B cell (primary cell): ENCODE results near the gene RIN3. TPM values are rescaled to one million over a fixed set of nuclear protein-coding genes. Genes with fewer than 3 reads are reported as not detected.
A peak's percentile ranks its signal among the peaks of the same experiment; 100 is the strongest.

Source experiments
- ATAC-seq: fragments of 200-7000 bp; cut with Tn5 transposase; one replicate; pipeline ENCODE4 v1.10.0; 2021; ENCODE audit warnings: low read depth, mild to moderate bottlenecking, moderate number of reproducible peaks, moderate library complexity
- CTCF ChIA-PET: fragments of 350-600 bp; sonication (Branson Sonifier 250); formaldehyde crosslinking; loops from one replicate; lab custom pipeline; 2021; ENCODE audit warnings: antibody characterized with exemption, inconsistent platforms; lab: Charles Lee
- POLR2A ChIA-PET: fragments of 350-600 bp; sonication (Branson Sonifier 250); formaldehyde crosslinking; loops from one replicate; lab custom pipeline; 2021; ENCODE audit warnings: antibody characterized with exemption; lab: Charles Lee
- DNase-seq: peaks from one replicate; pipeline ENCODE4 v3.0.0; 2013
- H2AFZ ChIP-seq: 2 replicates; pipeline ENCODE4 v1.6.1; 2012; ENCODE audit warnings: mild to moderate bottlenecking, low read depth, low read length; ENCODE audit not compliant: insufficient read depth, poor library complexity, severe bottlenecking
- H3K27ac ChIP-seq, 2 donors: 1 replicate in 1 of 2; 2 replicates in 1 of 2; pipeline ENCODE4 v1.5.1; 2012 to 2013; ENCODE audit warnings: low read length in 2 of 2, mild to moderate bottlenecking in 2 of 2, moderate library complexity in 1 of 2
- H3K27me3 ChIP-seq, 4 experiments: fragments of 200-600 bp in 1 of 4; sonication (generic) in 1 of 4; replicated peaks in 1 of 4; 1 replicate in 2 of 4; 2 replicates in 2 of 4; pipeline versions ENCODE4 v1.6.1 to v1.7.0; 2013 to 2016; ENCODE audit warnings: low read length in 3 of 4, mild to moderate bottlenecking in 2 of 4, mixed read lengths in 1 of 4, moderate library complexity in 1 of 4; ENCODE audit not compliant: insufficient read depth in 4 of 4, control insufficient read depth in 3 of 4; ENCODE audit errors: control extremely low read depth in 1 of 4
- H3K36me3 ChIP-seq, 2 experiments: replicated peaks in 1 of 2; 1 replicate in 1 of 2; 2 replicates in 1 of 2; pipeline versions ENCODE4 v1.6.1 to v1.7.1; 2013; ENCODE audit warnings: low read length in 1 of 2; ENCODE audit not compliant: insufficient read depth in 2 of 2, control insufficient read depth in 1 of 2; ENCODE audit errors: control extremely low read depth in 1 of 2, extremely low read depth in 1 of 2
- H3K4me1 ChIP-seq, 2 donors: fragments of 200-600 bp in 1 of 2; sonication (generic) in 1 of 2; 1 replicate in 1 of 2; 2 replicates in 1 of 2; pipeline versions ENCODE4 v1.5.1 to v1.6.1; 2013 to 2017; ENCODE audit warnings: low read length in 2 of 2; ENCODE audit not compliant: control insufficient read depth in 2 of 2, insufficient read depth in 2 of 2
- H3K4me2 ChIP-seq: replicated peaks from 2 replicates; pipeline ENCODE3; 2012; ENCODE audit warnings: mild to moderate bottlenecking, low read depth, low read length; ENCODE audit not compliant: poor library complexity, severe bottlenecking
- H3K4me3 ChIP-seq, 5 experiments: fragments of 200-600 bp in 1 of 5; sonication (generic) in 1 of 5; 1 replicate in 3 of 5; 2 replicates in 2 of 5; pipeline versions ENCODE4 v1.5.1 to v1.7.0; 2011 to 2016; ENCODE audit warnings: low read length in 4 of 5, mild to moderate bottlenecking in 4 of 5, low read depth in 2 of 5, control low read depth in 1 of 5, moderate library complexity in 1 of 5; ENCODE audit not compliant: insufficient read depth in 1 of 5; ENCODE audit errors: control extremely low read depth in 1 of 5, extremely low read depth in 1 of 5
- H3K79me2 ChIP-seq: fragments of 200-600 bp; sonication (generic); one replicate; pipeline ENCODE4 v1.6.0; 2016; ENCODE audit warnings: low read length; ENCODE audit not compliant: control insufficient read depth, insufficient read depth
- H3K9ac ChIP-seq: fragments of 200-600 bp; sonication (generic); 2 replicates; pipeline ENCODE4 v1.6.1; 2017; ENCODE audit warnings: mild to moderate bottlenecking, low read length, moderate library complexity
- H3K9me3 ChIP-seq, 3 donors: one replicate each; pipeline versions ENCODE4 v1.6.1 to v1.7.1; 2013; ENCODE audit warnings: low read length in 2 of 3; ENCODE audit not compliant: control insufficient read depth in 2 of 3, insufficient read depth in 1 of 3; ENCODE audit errors: control extremely low read depth in 1 of 3
- H4K20me1 ChIP-seq: 2 replicates; pipeline ENCODE4 v1.6.0; 2012; ENCODE audit warnings: mild to moderate bottlenecking, low read length; ENCODE audit not compliant: insufficient read depth, control insufficient read depth, poor library complexity, severe bottlenecking
- H3K27ac Mint-ChIP-seq: one replicate; pipeline ENCODE4 v1.8.0; 2021; ENCODE audit warnings: mixed read lengths
- H3K27me3 Mint-ChIP-seq: one replicate; pipeline ENCODE4 v1.8.0; 2021; ENCODE audit warnings: mixed read lengths
- H3K4me1 Mint-ChIP-seq: one replicate; pipeline ENCODE4 v1.8.0; 2021; ENCODE audit warnings: mixed read lengths
- H3K4me3 Mint-ChIP-seq: one replicate; pipeline ENCODE4 v1.8.0; 2021; ENCODE audit warnings: mixed read lengths
- H3K9me3 Mint-ChIP-seq: one replicate; pipeline ENCODE4 v1.8.0; 2022; ENCODE audit warnings: mixed read lengths; ENCODE audit not compliant: insufficient read depth
- CTCF ChIP-seq: fragments of 200-600 bp; IDR thresholded peaks from one replicate; pipeline ENCODE4 v1.8.0; 2022; ENCODE audit warnings: antibody characterized with exemption, mild to moderate bottlenecking
- EZH2 ChIP-seq: IDR thresholded peaks from 2 replicates; pipeline ENCODE4 v1.6.1; 2012; ENCODE audit warnings: borderline replicate concordance, low read depth, mild to moderate bottlenecking, moderate library complexity, low read length; ENCODE audit not compliant: insufficient read depth, poor library complexity, severe bottlenecking
- WGBS: methylation state at CpG from one replicate; pipeline ENCODE4 v1.1.5; 2013; ENCODE audit warnings: missing lambda C conversion rate; ENCODE audit not compliant: insufficient coverage; 5-methylcytosine and 5-hydroxymethylcytosine counted together
- intact Hi-C: fragments of 100-400 bp; cut with micrococcal nuclease; formaldehyde crosslinking; loops from one replicate; pipeline ENCODE4 v1.10.0; 2022
- polyA plus RNA-seq: library from polyadenylated mRNA; depleted of rRNA; stranded (reverse); fragments of >200 nt; gene quantifications from 2 replicates; pipeline ENCODE4 v1.2.3, GENCODE V29; 2012
- total RNA-seq, 2 donors: library from RNA; stranded (reverse); fragments of 120-200 nt in 1 of 2; gene quantifications; 1 replicate in 1 of 2; 2 replicates in 1 of 2; pipeline versions ENCODE4 v1.2.3 to v1.2.4, GENCODE V29; 2013 to 2022

The RIN3 gene
- total and polyA plus RNA-seq, 2 donors (not counting 1 experiment from before 2014, with no cell fraction given): 62.1 to 123 TPM

GRCh38 chr14:92702441-92702918, 188.9 kb downstream of the RIN3 start:
- no peaks in the 10 kb centered on the region for H4K20me1 ChIP-seq
- H3K4me3 Mint-ChIP-seq: peak overlapping the region; percentile 57
- no peaks in the 10 kb centered on the region for H3K27me3 Mint-ChIP-seq
- H3K4me1 ChIP-seq: peaks cover 53 to 62% of the 10 kb centered on the region in 2 donors
- no peaks in the 10 kb centered on the region for H3K36me3 ChIP-seq
- peak overlapping the region in 1 of 2 donors; percentile 91 for H3K27ac ChIP-seq
- H3K9ac ChIP-seq: no peak overlapping the region
- TF ChIP-seq EZH2: no peak
- no peak for TF ChIP-seq CTCF
- no peaks in the 10 kb centered on the region for H3K79me2 ChIP-seq
- no peaks in the 10 kb centered on the region for H3K9me3 ChIP-seq
- H3K27ac Mint-ChIP-seq: peak overlapping the region; percentile 77
- ChIA-PET POLR2A (interaction anchor here (0.5 kb wide), 1 partner anchor 1234 kb away, joined by 3 read pairs; no protein-coding TSS in a partner anchor), CTCF (interaction anchor here (0.6 to 17.0 kb wide), 5 partner anchors 12 to 94 kb away, joined by 3 to 337 read pairs (median 4); partner anchors contain the start of gene GOLGA5)
- H3K4me1 Mint-ChIP-seq: peaks cover 71% of the 10 kb centered on the region
- DNase-seq (peak; percentile 46), ATAC-seq (no peak)
- peak overlapping the region; percentile 60 for H3K4me2 ChIP-seq
- intact Hi-C loops: loop anchor here (5.0 kb wide), 1 partner anchor 90 kb away; the partner anchor contains the start of gene GOLGA5
- H3K27me3 ChIP-seq: no peaks in the 10 kb centered on the region
- H3K9me3 Mint-ChIP-seq: no peaks in the 10 kb centered on the region
- WGBS: 54% methylated on average over 8 of the region's 9 CpGs
- H3K4me3 ChIP-seq: no peak overlapping the region
- H2AFZ ChIP-seq: no peak overlapping the region

GRCh38 chr14:92703516-92703915, 189.9 kb downstream of the RIN3 start:
- Histone ChIP-seq H3K9me3 (no peaks in the 10 kb centered on the region), H3K9ac (no peak overlapping the region), H4K20me1 (no peaks in the 10 kb centered on the region), H3K4me2 (peak overlapping the region; percentile 65), H3K27ac (peak overlapping the region; percentile 62 to 91), H3K36me3 (no peaks in the 10 kb centered on the region), H2AFZ (no peak overlapping the region), H3K4me1 (peaks cover 46 to 57% of the 10 kb centered on the region in 2 donors), H3K4me3 (no peak overlapping the region), H3K79me2 (no peaks in the 10 kb centered on the region), H3K27me3 (no peaks in the 10 kb centered on the region)
- ATAC-seq: no peak
- H3K27me3 Mint-ChIP-seq: no peaks in the 10 kb centered on the region
- no peaks in the 10 kb centered on the region for H3K9me3 Mint-ChIP-seq
- intact Hi-C loops: loop anchor here (5.0 kb wide), 1 partner anchor 89 kb away; the partner anchor contains the start of gene GOLGA5
- peak overlapping the region; percentile 34 for H3K4me3 Mint-ChIP-seq
- POLR2A ChIA-PET: no interaction called here
- H3K27ac Mint-ChIP-seq: no peak overlapping the region
- DNase-seq: no peak
- no peak for TF ChIP-seq EZH2
- 100% methylated on average over 2 of the region's 10 CpGs for WGBS
- peaks cover 62% of the 10 kb centered on the region for H3K4me1 Mint-ChIP-seq
- CTCF ChIA-PET: interaction anchor here (0.6 to 17.0 kb wide), 11 partner anchors 11 to 1524 kb away, joined by 3 to 337 read pairs (median 5); partner anchors contain the start of gene GOLGA5
